ENCODE measurements around the gene SETD1A. TPM values are rescaled to one million over a fixed set of nuclear protein-coding genes. Genes with fewer than 3 reads are reported as not detected.

The SETD1A gene
- total RNA-seq, 1 donor from 2014 or later, result 3.2 TPM

GRCh38 chr16:30991052-30991451, 33.5 kb downstream of the SETD1A start:
- Histone ChIP-seq H3K4me2 (no peak overlapping the region), H3K36me3 (no peaks in the 10 kb centered on the region), H4K20me1 (ENCODE audit: low read depth) (no peaks in the 10 kb centered on the region), H3K4me1 (no peaks in the 10 kb centered on the region), H3K9ac (no peak overlapping the region), H3K27ac (no peak overlapping the region), H2AFZ (replicated peaks) (no peak overlapping the region), H3K27me3 (peaks cover 4% of the 10 kb centered on the region), H3K79me2 (ENCODE audit: low read depth) (no peaks in the 10 kb centered on the region), H3F3A (ENCODE audit: low read depth) (peaks cover 10% of the 10 kb centered on the region), H3K9me3 (ENCODE audit: low read depth) (no peaks in the 10 kb centered on the region), H3K4me3 (no peak overlapping the region)
- no peak for TF ChIP-seq EZH2 (IDR thresholded peaks at IDR 0.05)
- no peak for TF ChIP-seq EZH2phosphoT487 (IDR thresholded peaks at IDR 0.05)
- no peak for TF ChIP-seq CTCF (IDR thresholded peaks at IDR 0.05)
- H3K4me1 Mint-ChIP-seq, result no peaks in the 10 kb centered on the region
- peak overlapping the region; percentile 82 for H3K27ac Mint-ChIP-seq
- no peaks in the 10 kb centered on the region for H3K9me3 Mint-ChIP-seq
- H3K36me3 Mint-ChIP-seq, result no peaks in the 10 kb centered on the region
- peaks cover 9% of the 10 kb centered on the region for H3K27me3 Mint-ChIP-seq (ENCODE audit: insufficient read depth, low read depth)
- peak overlapping the region; percentile 61 for H3K4me3 Mint-ChIP-seq
- DNase-seq (ENCODE audit: low spot score), result no peak

- H3K4me3 Mint-ChIP-seq, result no peak overlapping the region
- H3K27me3 Mint-ChIP-seq (ENCODE audit: insufficient read depth, low read depth), result peaks cover 4% of the 10 kb centered on the region
- H3K36me3 Mint-ChIP-seq, result peaks cover 3% of the 10 kb centered on the region
- no peak overlapping the region for H3K27ac Mint-ChIP-seq
- Histone ChIP-seq H3K27me3 (peaks cover 17% of the 10 kb centered on the region), H3K9me3 (ENCODE audit: low read depth) (no peaks in the 10 kb centered on the region), H4K20me1 (ENCODE audit: low read depth) (no peaks in the 10 kb centered on the region), H3K4me1 (peaks cover 8% of the 10 kb centered on the region), H2AFZ (replicated peaks) (no peak overlapping the region), H3K9ac (no peak overlapping the region), H3K79me2 (ENCODE audit: low read depth) (no peaks in the 10 kb centered on the region), H3F3A (ENCODE audit: low read depth) (peaks cover 15% of the 10 kb centered on the region), H3K4me2 (no peak overlapping the region), H3K36me3 (no peaks in the 10 kb centered on the region), H3K4me3 (no peak overlapping the region), H3K27ac (no peak overlapping the region)
- TF ChIP-seq CTCF (IDR thresholded peaks at IDR 0.05), result no peak
- TF ChIP-seq EZH2 (IDR thresholded peaks at IDR 0.05), result no peak
- no peak for TF ChIP-seq EZH2phosphoT487 (IDR thresholded peaks at IDR 0.05)
- no peak for DNase-seq (ENCODE audit: low spot score)
- no peaks in the 10 kb centered on the region for H3K9me3 Mint-ChIP-seq
- peaks cover 5% of the 10 kb centered on the region for H3K4me1 Mint-ChIP-seq
Observed at GRCh38 chr16:30992276-30992780, 34.8 kb downstream of the SETD1A start.

- H2AFZ ChIP-seq (replicated peaks), result no peak overlapping the region
- Mint-ChIP-seq H3K36me3 (peaks cover 3% of the 10 kb centered on the region), H3K4me3 (no peak overlapping the region), H3K9me3 (no peaks in the 10 kb centered on the region), H3K27me3 (ENCODE audit: insufficient read depth, low read depth) (peaks cover 7% of the 10 kb centered on the region), H3K27ac (no peak overlapping the region), H3K4me1 (peaks cover 5% of the 10 kb centered on the region)
- no peak overlapping the region for H3K4me3 ChIP-seq
- H3K4me1 ChIP-seq, result peaks cover 8% of the 10 kb centered on the region
- no peaks in the 10 kb centered on the region for H3K79me2 ChIP-seq (ENCODE audit: low read depth)
- H3K4me2 ChIP-seq, result no peak overlapping the region
- H3K9ac ChIP-seq, result no peak overlapping the region
- TF ChIP-seq CTCF (IDR thresholded peaks at IDR 0.05), result no peak
- no peak for TF ChIP-seq EZH2 (IDR thresholded peaks at IDR 0.05)
- no peak for TF ChIP-seq EZH2phosphoT487 (IDR thresholded peaks at IDR 0.05)
- no peak for DNase-seq (ENCODE audit: low spot score)
- peaks cover 26% of the 10 kb centered on the region for H3K27me3 ChIP-seq
- no peaks in the 10 kb centered on the region for H3K9me3 ChIP-seq (ENCODE audit: low read depth)
- no peaks in the 10 kb centered on the region for H4K20me1 ChIP-seq (ENCODE audit: low read depth)
- peaks cover 23% of the 10 kb centered on the region for H3F3A ChIP-seq (ENCODE audit: low read depth)
- H3K36me3 ChIP-seq, result no peaks in the 10 kb centered on the region
- H3K27ac ChIP-seq, result no peak overlapping the region
Observed at GRCh38 chr16:30992931-30993816, 35.6 kb downstream of the SETD1A start.
